HL-60 (cell line): ENCODE results near the gene TLL2.

Experiments used
- DNase-seq, 2 experiments: peaks; one replicate each; pipeline ENCODE4 v3.0.0-alpha.2; 2010 to 2020; ENCODE audit warnings: low read depth in 1 of 2, low spot score in 1 of 2
- H3K27ac ChIP-seq: fragments of 250-450 bp; sonication (Bioruptor Pico); replicated peaks from 2 replicates; pipeline ENCODE4 v1.5.1; 2020; ENCODE audit warnings: mild to moderate bottlenecking, moderate library complexity
- H3K27me3 ChIP-seq: fragments of 250-450 bp; sonication (Bioruptor Pico); 2 replicates; pipeline ENCODE4 v1.5.1; 2021; ENCODE audit warnings: mild to moderate bottlenecking, moderate library complexity; ENCODE audit not compliant: insufficient read depth, poor library complexity, severe bottlenecking
- H3K4me3 ChIP-seq: replicated peaks from 2 replicates; pipeline ENCODE4 v1.5.1; 2011; ENCODE audit warnings: mild to moderate bottlenecking, control low read depth, low read length; ENCODE audit not compliant: insufficient read depth
- CTCF ChIP-seq: IDR thresholded peaks from one replicate; pipeline ENCODE4 v1.5.1; 2011; ENCODE audit warnings: low read length, control low read depth, inconsistent platforms; ENCODE audit not compliant: insufficient read depth
- GABPA ChIP-seq: IDR thresholded peaks from 2 replicates; pipeline ENCODE4 v1.6.1; 2012; ENCODE audit warnings: low read depth
- POLR2AphosphoS5 ChIP-seq: IDR thresholded peaks from 2 replicates; pipeline ENCODE4 v1.6.1; 2012; ENCODE audit warnings: low read depth
- REST ChIP-seq: IDR thresholded peaks from 2 replicates; pipeline ENCODE4 v1.6.1; 2012; ENCODE audit warnings: low read depth; ENCODE audit not compliant: insufficient replicate concordance
- SPI1 ChIP-seq: IDR thresholded peaks from 2 replicates; pipeline ENCODE4 v1.6.1; 2012; ENCODE audit warnings: low read depth, mild to moderate bottlenecking, borderline replicate concordance

The TLL2 gene

GRCh38 chr10:96344178-96344577 is 169.5 kb downstream of the TLL2 start:
- Histone ChIP-seq H3K27me3 (no peaks in the 10 kb centered on the region), H3K27ac (no peak overlapping the region), H3K4me3 (no peak overlapping the region)
- TF ChIP-seq CTCF (no peak), REST (no peak), GABPA (no peak), SPI1 (no peak), POLR2AphosphoS5 (no peak)
- DNase-seq, result no peak

- Histone ChIP-seq H3K4me3 (no peak overlapping the region), H3K27me3 (no peaks in the 10 kb centered on the region), H3K27ac (no peak overlapping the region)
- TF ChIP-seq CTCF (no peak), SPI1 (no peak), REST (no peak), POLR2AphosphoS5 (no peak), GABPA (no peak)
- no peak for DNase-seq
These were observed 171.3 kb downstream of the TLL2 start for GRCh38 chr10:96342402-96342801.

- H3K27me3 ChIP-seq, result no peaks in the 10 kb centered on the region
- H3K4me3 ChIP-seq, result no peak overlapping the region
- TF ChIP-seq CTCF (no peak), POLR2AphosphoS5 (no peak), GABPA (no peak), SPI1 (no peak), REST (no peak)
- no peak overlapping the region for H3K27ac ChIP-seq
- DNase-seq, result no peak
These were observed 172.2 kb downstream of the TLL2 start for GRCh38 chr10:96341219-96342182.
